Urothelium cell line (cell line): ENCODE data around the gene EIF4EBP2.
A peak's percentile ranks its signal among the peaks of the same experiment; 100 is the strongest.

Experiments used
- DNase-seq: peaks from one replicate; pipeline ENCODE4 v3.0.0; 2011; ENCODE audit warnings: low spot score, mixed read lengths
- FAIRE-seq: peaks from 2 replicates; lab custom pipeline; 2011; peaks lifted over from hg19 to GRCh38; lab: Jason Lieb, UNC

EIF4EBP2 gene

GRCh38 chr10:70430493-70431445, 26.8 kb downstream of the EIF4EBP2 start:
- no peak for FAIRE-seq
- no peak for DNase-seq

GRCh38 chr10:70432101-70432500, 28.2 kb downstream of the EIF4EBP2 start:
- FAIRE-seq (peak; percentile 27), DNase-seq (no peak)

GRCh38 chr10:70432561-70433263, 28.8 kb downstream of the EIF4EBP2 start:
- DNase-seq (no peak), FAIRE-seq (no peak)

- DNase-seq (no peak), FAIRE-seq (no peak)
Measured at GRCh38 chr10:70433581-70434280, 29.8 kb downstream of the EIF4EBP2 start.

- FAIRE-seq = no peak
- DNase-seq = no peak
Measured at GRCh38 chr10:70435241-70436085, 31.5 kb downstream of the EIF4EBP2 start.

- FAIRE-seq (no peak), DNase-seq (no peak)
Measured at GRCh38 chr10:70437721-70438120, 33.8 kb downstream of the EIF4EBP2 start.

- DNase-seq = no peak
- no peak for FAIRE-seq
Measured at GRCh38 chr10:70440296-70441160, 36.6 kb downstream of the EIF4EBP2 start.

- no peak for DNase-seq
- FAIRE-seq = no peak
Measured at GRCh38 chr10:70441161-70441894, 37.4 kb downstream of the EIF4EBP2 start, which contains the start of gene NODAL. Gene NODAL, minus strand, starts transcription at chr10:70441681. Its CDS starts 14 bp downstream, at chr10:70441667.

- no peak for DNase-seq
- FAIRE-seq = no peak
Measured at GRCh38 chr10:70441895-70442309, 38.0 kb downstream of the EIF4EBP2 start.

GRCh38 chr10:70442332-70442988, 38.5 kb downstream of the EIF4EBP2 start:
- DNase-seq = no peak
- no peak for FAIRE-seq

- no peak for FAIRE-seq
- no peak for DNase-seq
Measured at GRCh38 chr10:70444744-70445143, 40.8 kb downstream of the EIF4EBP2 start.

- DNase-seq = no peak
- no peak for FAIRE-seq
Measured at GRCh38 chr10:70445718-70446657, 42.0 kb downstream of the EIF4EBP2 start.

- FAIRE-seq = no peak
Measured at GRCh38 chr10:70448236-70448635, 44.3 kb downstream of the EIF4EBP2 start.

GRCh38 chr10:70455213-70455630, 51.3 kb downstream of the EIF4EBP2 start:
- DNase-seq (no peak), FAIRE-seq (no peak)

More at GRCh38 chr10:70448236-70448635, 44.3 kb downstream of the EIF4EBP2 start:
- no peak for DNase-seq

- DNase-seq (no peak), FAIRE-seq (no peak)
Measured at GRCh38 chr10:70456164-70456563, 52.2 kb downstream of the EIF4EBP2 start.

GRCh38 chr10:70457759-70458305, 53.9 kb downstream of the EIF4EBP2 start:
- DNase-seq (no peak), FAIRE-seq (no peak)
